Measurements from ENCODE around the gene FRMD4B. TPM values are rescaled to one million over a fixed set of nuclear protein-coding genes. Genes with fewer than 3 reads are reported as not detected.

Gene FRMD4B
- total and polyA plus RNA-seq, 2 experiments from 2014 or later: not detected

DNA sequence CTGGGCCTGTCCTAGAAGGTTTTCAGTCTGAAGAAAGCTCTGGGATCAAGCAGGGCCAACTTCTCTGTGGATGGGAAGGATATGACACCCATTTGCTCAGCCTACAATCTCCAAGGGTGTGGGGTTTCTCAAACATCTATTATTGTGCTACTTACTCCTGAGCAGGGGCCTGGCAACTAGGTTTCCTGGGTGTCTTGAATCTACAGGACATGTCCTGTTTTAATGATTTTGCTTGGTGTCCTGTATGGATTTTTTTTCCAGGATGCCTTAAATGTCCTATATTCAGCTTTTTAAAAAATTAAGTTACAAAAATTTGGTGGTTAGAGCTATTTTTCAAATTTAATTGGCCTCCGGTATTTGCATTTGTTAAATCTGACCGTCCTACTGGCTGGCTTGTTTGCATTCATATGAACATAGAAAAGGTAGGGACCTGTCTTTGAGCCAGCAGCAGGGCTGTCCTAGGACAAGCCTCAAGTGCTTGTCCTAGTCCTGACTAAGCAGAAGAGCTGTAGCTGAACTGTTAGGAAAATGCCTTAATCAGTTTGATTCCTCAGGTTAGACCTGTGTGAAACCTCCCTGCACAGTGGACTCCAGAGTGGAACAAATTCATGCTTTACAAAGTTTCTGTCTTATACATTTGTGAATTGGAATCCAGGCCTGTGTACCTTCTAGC lies 223.4 kb downstream of the FRMD4B start:
- in situ Hi-C loops (cut with MboI): loop anchor here (5.0 to 25.0 kb wide), 3 partner anchors 145 to 500 kb away; no protein-coding TSS in a partner anchor
- Histone ChIP-seq H3K4me3 (no peak overlapping the region), H4K20me1 (ENCODE audit: insufficient read depth) (no peaks in the 10 kb centered on the region), H3K27me3 (replicated peaks; ENCODE audit: insufficient read depth) (peaks cover 7% of the 10 kb centered on the region), H3K9me3 (ENCODE audit: low read depth) (no peaks in the 10 kb centered on the region), H3F3A (ENCODE audit: insufficient read depth) (no peaks in the 10 kb centered on the region), H2AFZ (no peak overlapping the region), H3K36me3 (ENCODE audit: low read depth) (no peaks in the 10 kb centered on the region), H3K27ac (no peak overlapping the region), H3K9ac (no peak overlapping the region), H3K4me2 (ENCODE audit: unreplicated experiment) (no peak overlapping the region), H3K9me2 (ENCODE audit: insufficient read depth) (no peaks in the 10 kb centered on the region), H3K79me2 (ENCODE audit: insufficient read depth) (no peaks in the 10 kb centered on the region), H3K4me1 (ENCODE audit: insufficient read depth) (no peaks in the 10 kb centered on the region)
- TF ChIP-seq EZH2phosphoT487 (IDR thresholded peaks at IDR 0.05; ENCODE audit: insufficient read depth, low read depth): no peak
- TF ChIP-seq EZH2 (IDR thresholded peaks at IDR 0.05; ENCODE audit: insufficient read depth, poor library complexity, severe bottlenecking): no peak
- no peak for DNase-seq
- 74 to 79% methylated on average over 2 of the region's 2 CpGs for WGBS, 2 experiments (ENCODE audit: low coverage in 1 of 2, low lambda C conversion rate in 2 of 2, missing lambda C conversion rate in 2 of 2)

DNA sequence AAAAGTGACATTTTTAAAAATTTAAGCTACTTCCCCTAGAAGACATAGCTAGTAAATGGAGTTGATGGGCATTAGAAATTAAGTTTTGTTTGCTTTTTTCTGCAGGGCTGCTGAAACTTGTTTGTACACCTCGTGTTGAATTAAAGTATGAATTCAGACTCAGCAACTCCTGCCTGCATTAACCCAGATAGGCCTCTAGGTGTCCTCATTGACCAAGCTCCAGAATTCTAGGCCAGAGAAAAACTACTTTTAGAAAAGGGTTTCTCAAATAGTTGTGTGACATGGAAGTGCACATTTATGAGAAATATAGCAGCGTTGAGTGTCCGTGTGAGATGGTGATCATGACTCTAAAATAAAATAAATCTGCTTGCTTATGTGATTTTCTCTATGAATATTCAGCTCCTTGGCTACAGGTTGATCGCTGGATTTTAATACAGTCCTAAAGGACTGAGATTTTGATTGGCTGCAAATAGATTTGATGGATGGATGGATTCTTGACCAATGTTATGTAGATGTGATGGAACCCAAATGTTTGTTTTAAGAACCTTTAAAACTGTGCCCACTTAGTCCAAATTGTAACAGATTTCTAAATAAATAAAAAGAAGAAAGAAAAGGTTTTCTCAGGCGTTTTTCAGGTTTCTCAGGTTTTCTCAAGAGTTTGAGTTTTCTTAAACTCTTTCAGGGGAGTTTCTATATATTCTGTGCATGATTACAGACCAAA lies 224.1 kb downstream of the FRMD4B start:
- H3K79me2 ChIP-seq (ENCODE audit: insufficient read depth): no peaks in the 10 kb centered on the region
- no peaks in the 10 kb centered on the region for H3K36me3 ChIP-seq (ENCODE audit: low read depth)
- no peaks in the 10 kb centered on the region for H3K9me3 ChIP-seq (ENCODE audit: low read depth)
- TF ChIP-seq EZH2phosphoT487 (IDR thresholded peaks at IDR 0.05; ENCODE audit: insufficient read depth, low read depth): no peak
- TF ChIP-seq EZH2 (IDR thresholded peaks at IDR 0.05; ENCODE audit: insufficient read depth, poor library complexity, severe bottlenecking): no peak
- no peak overlapping the region for H3K4me2 ChIP-seq (ENCODE audit: unreplicated experiment)
- no peaks in the 10 kb centered on the region for H3K4me1 ChIP-seq (ENCODE audit: insufficient read depth)
- H3K9ac ChIP-seq: no peak overlapping the region
- H3K27me3 ChIP-seq (replicated peaks; ENCODE audit: insufficient read depth): peaks cover 9% of the 10 kb centered on the region
- in situ Hi-C loops (cut with MboI): loop anchor here (5.0 to 25.0 kb wide), 3 partner anchors 146 to 501 kb away; no protein-coding TSS in a partner anchor
- no peaks in the 10 kb centered on the region for H4K20me1 ChIP-seq (ENCODE audit: insufficient read depth)
- H3K27ac ChIP-seq: no peak overlapping the region
- H2AFZ ChIP-seq: no peak overlapping the region
- DNase-seq: peak; percentile 69
- no peak overlapping the region for H3K4me3 ChIP-seq
- no peaks in the 10 kb centered on the region for H3K9me2 ChIP-seq (ENCODE audit: insufficient read depth)
- WGBS, 2 experiments (ENCODE audit: low coverage in 1 of 2, low lambda C conversion rate in 2 of 2, missing lambda C conversion rate in 2 of 2): 38 to 39% methylated on average over 5 of the region's 5 CpGs
- H3F3A ChIP-seq (ENCODE audit: insufficient read depth): no peaks in the 10 kb centered on the region

DNA sequence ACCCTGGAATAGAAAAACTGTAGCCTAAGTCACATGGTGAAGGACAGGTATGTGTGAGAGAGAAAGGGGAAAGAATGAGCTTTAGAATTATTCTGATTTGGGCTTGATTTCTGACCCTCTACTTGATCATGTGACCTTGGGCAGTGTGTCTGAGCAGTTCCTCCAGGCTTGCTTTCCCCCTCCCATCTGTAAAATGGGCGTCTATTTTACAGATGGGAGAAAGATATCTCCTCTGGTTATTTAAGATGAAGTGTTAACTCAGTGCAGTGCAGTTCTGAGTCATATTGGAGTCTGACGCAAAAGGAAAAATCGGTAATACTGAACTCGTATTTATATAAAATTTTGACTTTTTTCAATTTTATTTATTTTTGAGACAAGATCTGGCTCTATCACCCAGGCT lies 225.4 kb downstream of the FRMD4B start:
- in situ Hi-C loops (cut with MboI): loop anchor here (5.0 to 25.0 kb wide), 3 partner anchors 147 to 502 kb away; no protein-coding TSS in a partner anchor
- peaks cover 18% of the 10 kb centered on the region for H3K27me3 ChIP-seq (replicated peaks; ENCODE audit: insufficient read depth)
- 74 to 75% methylated on average over 4 of the region's 4 CpGs for WGBS, 2 experiments (ENCODE audit: low coverage in 1 of 2, low lambda C conversion rate in 2 of 2, missing lambda C conversion rate in 2 of 2)

DNA sequence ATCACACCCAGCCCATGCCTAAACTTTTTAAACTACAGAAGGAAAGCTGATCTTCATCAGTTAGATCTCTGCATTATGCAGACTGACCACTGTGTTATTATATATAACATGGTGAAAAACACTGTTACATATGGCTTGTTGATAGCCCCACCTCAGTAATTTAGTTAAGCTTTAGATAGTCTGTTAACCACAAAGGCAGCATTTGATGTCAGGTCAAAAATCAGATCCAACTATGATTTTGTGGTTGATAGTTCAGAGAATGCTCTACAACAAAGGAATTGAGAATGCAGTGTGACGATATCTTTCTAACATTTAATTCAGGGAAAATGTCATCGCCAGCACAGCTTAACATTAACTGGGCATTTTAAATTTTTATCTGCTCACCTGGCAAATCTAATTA lies 225.8 kb downstream of the FRMD4B start:
- no peaks in the 10 kb centered on the region for H3K4me1 ChIP-seq (ENCODE audit: insufficient read depth)
- H3K79me2 ChIP-seq (ENCODE audit: insufficient read depth): no peaks in the 10 kb centered on the region
- in situ Hi-C loops (cut with MboI): loop anchor here (5.0 to 25.0 kb wide), 3 partner anchors 147 to 502 kb away; no protein-coding TSS in a partner anchor
- H3K36me3 ChIP-seq (ENCODE audit: low read depth): no peaks in the 10 kb centered on the region
- H3K4me2 ChIP-seq (ENCODE audit: unreplicated experiment): no peak overlapping the region
- H3K27me3 ChIP-seq (replicated peaks; ENCODE audit: insufficient read depth): peaks cover 18% of the 10 kb centered on the region
- no peak overlapping the region for H3K27ac ChIP-seq
- H3K9ac ChIP-seq: no peak overlapping the region
- H4K20me1 ChIP-seq (ENCODE audit: insufficient read depth): no peaks in the 10 kb centered on the region
- H3K9me3 ChIP-seq (ENCODE audit: low read depth): no peaks in the 10 kb centered on the region
- DNase-seq: no peak
- H3F3A ChIP-seq (ENCODE audit: insufficient read depth): no peaks in the 10 kb centered on the region
- H3K4me3 ChIP-seq: no peak overlapping the region
- no peak overlapping the region for H2AFZ ChIP-seq
- no peaks in the 10 kb centered on the region for H3K9me2 ChIP-seq (ENCODE audit: insufficient read depth)
- 87 to 94% methylated on average over 2 of the region's 2 CpGs for WGBS, 2 experiments (ENCODE audit: low coverage in 1 of 2, low lambda C conversion rate in 2 of 2, missing lambda C conversion rate in 2 of 2)
- TF ChIP-seq EZH2phosphoT487 (IDR thresholded peaks at IDR 0.05; ENCODE audit: insufficient read depth, low read depth): no peak
- no peak for TF ChIP-seq EZH2 (IDR thresholded peaks at IDR 0.05; ENCODE audit: insufficient read depth, poor library complexity, severe bottlenecking)

More for the DNA sequence above, 225.4 kb downstream of the FRMD4B start:
- no peaks in the 10 kb centered on the region for H3K9me2 ChIP-seq (ENCODE audit: insufficient read depth)
- no peak overlapping the region for H3K4me2 ChIP-seq (ENCODE audit: unreplicated experiment)
- H3K79me2 ChIP-seq (ENCODE audit: insufficient read depth): no peaks in the 10 kb centered on the region
- no peaks in the 10 kb centered on the region for H3K4me1 ChIP-seq (ENCODE audit: insufficient read depth)
- no peaks in the 10 kb centered on the region for H3F3A ChIP-seq (ENCODE audit: insufficient read depth)
- no peak for DNase-seq
- no peaks in the 10 kb centered on the region for H4K20me1 ChIP-seq (ENCODE audit: insufficient read depth)
- no peak overlapping the region for H3K9ac ChIP-seq
- no peaks in the 10 kb centered on the region for H3K36me3 ChIP-seq (ENCODE audit: low read depth)
- no peak overlapping the region for H2AFZ ChIP-seq
- no peak overlapping the region for H3K27ac ChIP-seq
- no peak overlapping the region for H3K4me3 ChIP-seq
- TF ChIP-seq EZH2phosphoT487 (IDR thresholded peaks at IDR 0.05; ENCODE audit: insufficient read depth, low read depth) (no peak), EZH2 (IDR thresholded peaks at IDR 0.05; ENCODE audit: insufficient read depth, poor library complexity, severe bottlenecking) (no peak)
- H3K9me3 ChIP-seq (ENCODE audit: low read depth): no peaks in the 10 kb centered on the region
